CD4-positive, alpha-beta T cell (primary cell): Measurements from ENCODE around the gene TTLL1. TPM values are rescaled to one million over a fixed set of nuclear protein-coding genes. Genes with fewer than 3 reads are reported as not detected.

Experiments
- ATAC-seq: fragments of 200-7000 bp; cut with Tn5 transposase; one replicate; pipeline ENCODE4 v1.10.0; 2022; ENCODE audit warnings: mild to moderate bottlenecking; ENCODE audit not compliant: poor library complexity
- CTCF ChIA-PET: fragments of 350-600 bp; sonication (Branson Sonifier 250); formaldehyde crosslinking; loops from one replicate; lab custom pipeline; 2021; ENCODE audit warnings: antibody characterized with exemption, inconsistent platforms; lab: Charles Lee
- POLR2A ChIA-PET: fragments of 350-600 bp; sonication (Branson Sonifier 250); formaldehyde crosslinking; loops from one replicate; lab custom pipeline; 2021; ENCODE audit warnings: antibody characterized with exemption, inconsistent platforms; lab: Charles Lee
- DNase-seq, 14 experiments: peaks; one replicate each; pipeline ENCODE4 v3.0.0-alpha.2; 2013 to 2020; ENCODE audit warnings: mixed read lengths in 2 of 14
- H3K27ac ChIP-seq, 2 donors: one replicate each; pipeline versions ENCODE4 v1.5.1 to v1.7.0; 2013; ENCODE audit warnings: low read length in 2 of 2, low read depth in 1 of 2, mild to moderate bottlenecking in 1 of 2
- H3K27me3 ChIP-seq, 2 experiments: 1 replicate in 1 of 2; 2 replicates in 1 of 2; pipeline versions ENCODE4 v1.6.1 to v1.7.0; 2013; ENCODE audit warnings: low read length in 2 of 2, control low read depth in 1 of 2, mild to moderate bottlenecking in 1 of 2, moderate library complexity in 1 of 2; ENCODE audit not compliant: insufficient read depth in 2 of 2, control insufficient read depth in 1 of 2
- H3K36me3 ChIP-seq: one replicate; pipeline ENCODE4 v1.6.1; 2013; ENCODE audit warnings: low read length, control low read depth; ENCODE audit not compliant: insufficient read depth
- H3K4me1 ChIP-seq: one replicate; pipeline ENCODE4 v1.6.1; 2013; ENCODE audit warnings: low read length, control low read depth; ENCODE audit not compliant: insufficient read depth
- H3K4me3 ChIP-seq: one replicate; pipeline ENCODE4 v1.5.1; 2013; ENCODE audit warnings: mild to moderate bottlenecking, low read length, moderate library complexity
- H3K9me3 ChIP-seq, 2 experiments: 1 replicate in 1 of 2; 2 replicates in 1 of 2; pipeline versions ENCODE4 v1.6.1 to v1.7.0; 2013; ENCODE audit warnings: low read length in 2 of 2, mild to moderate bottlenecking in 2 of 2, control low read depth in 1 of 2, moderate library complexity in 1 of 2; ENCODE audit not compliant: control insufficient read depth in 1 of 2, insufficient read depth in 1 of 2
- H3K27ac Mint-ChIP-seq: one replicate; pipeline ENCODE4 v1.8.0; 2020; ENCODE audit warnings: mixed read lengths
- H3K27me3 Mint-ChIP-seq: one replicate; pipeline ENCODE4 v1.8.0; 2021; ENCODE audit warnings: mixed read lengths
- H3K36me3 Mint-ChIP-seq: one replicate; pipeline ENCODE4 v1.8.0; 2021; ENCODE audit warnings: low read depth, mixed read lengths
- H3K4me1 Mint-ChIP-seq: one replicate; pipeline ENCODE4 v1.8.0; 2021; ENCODE audit warnings: low read depth, mixed read lengths
- H3K4me3 Mint-ChIP-seq: one replicate; pipeline ENCODE4 v1.8.0; 2020; ENCODE audit warnings: mild to moderate bottlenecking, mixed read lengths
- H3K9me3 Mint-ChIP-seq: one replicate; pipeline ENCODE4 v1.8.0; 2020; ENCODE audit warnings: mixed read lengths
- CTCF ChIP-seq: fragments of 200-600 bp; IDR thresholded peaks from one replicate; pipeline ENCODE4 v1.8.0; 2022; ENCODE audit warnings: antibody characterized with exemption, mild to moderate bottlenecking
- intact Hi-C, 2 experiments: fragments of 100-400 bp; cut with DNase I in 1 of 2; cut with micrococcal nuclease in 1 of 2; formaldehyde crosslinking; loops; one replicate each; pipeline versions ENCODE4 v1.15.1 to v1.9.0; 2023 to 2025; cut with DNase I, micrococcal nuclease
- total RNA-seq, 174 experiments: library from RNA in 2 of 174; stranded (reverse) in 2 of 174; gene quantifications; one replicate each; pipeline ENCODE4 v1.2.3 and lab custom pipeline; 2021 to 2026

The TTLL1 gene
- total RNA-seq, 2 experiments from 2014 or later = 2.6 to 2.8 TPM

GRCh38 chr22:43131773-43132501 is 42.7 kb upstream of the TTLL1 start:
- DNase-seq (no peak), ATAC-seq (no peak)
- no peaks in the 10 kb centered on the region for H3K27me3 ChIP-seq
- no peaks in the 10 kb centered on the region for H3K9me3 ChIP-seq
- H3K36me3 ChIP-seq = peaks cover 29% of the 10 kb centered on the region
- H3K27ac ChIP-seq = no peak overlapping the region
- TF ChIP-seq CTCF = no peak
- ChIA-PET POLR2A (no interaction called here), CTCF (no interaction called here)
- H3K4me1 Mint-ChIP-seq = peaks cover 4% of the 10 kb centered on the region
- no peaks in the 10 kb centered on the region for H3K9me3 Mint-ChIP-seq
- intact Hi-C loops = no loop called here
- peaks cover 2% of the 10 kb centered on the region for H3K4me1 ChIP-seq
- H3K4me3 Mint-ChIP-seq = no peak overlapping the region
- no peak overlapping the region for H3K27ac Mint-ChIP-seq
- H3K27me3 Mint-ChIP-seq = no peaks in the 10 kb centered on the region
- no peak overlapping the region for H3K4me3 ChIP-seq
- peaks cover 36% of the 10 kb centered on the region for H3K36me3 Mint-ChIP-seq

GRCh38 chr22:43129426-43130425 is 40.5 kb upstream of the TTLL1 start:
- peaks cover 22% of the 10 kb centered on the region for H3K36me3 Mint-ChIP-seq
- no peak overlapping the region for H3K27ac Mint-ChIP-seq
- H3K4me3 ChIP-seq = no peak overlapping the region
- H3K9me3 Mint-ChIP-seq = no peaks in the 10 kb centered on the region
- no peaks in the 10 kb centered on the region for H3K9me3 ChIP-seq
- no peak overlapping the region for H3K4me3 Mint-ChIP-seq
- H3K27me3 Mint-ChIP-seq = no peaks in the 10 kb centered on the region
- intact Hi-C loops = no loop called here
- ChIA-PET POLR2A (no interaction called here), CTCF (no interaction called here)
- TF ChIP-seq CTCF = no peak
- H3K27ac ChIP-seq = no peak overlapping the region
- H3K27me3 ChIP-seq = no peaks in the 10 kb centered on the region
- ATAC-seq (no peak), DNase-seq (peak in 1 of 14 experiments; percentile 23)
- H3K4me1 Mint-ChIP-seq = peaks cover 4% of the 10 kb centered on the region
- H3K36me3 ChIP-seq = peaks cover 19% of the 10 kb centered on the region
- H3K4me1 ChIP-seq = peaks cover 2% of the 10 kb centered on the region

- Mint-ChIP-seq H3K27me3 (no peaks in the 10 kb centered on the region), H3K4me1 (peaks cover 4% of the 10 kb centered on the region), H3K27ac (no peak overlapping the region), H3K36me3 (peaks cover 15% of the 10 kb centered on the region), H3K9me3 (no peaks in the 10 kb centered on the region), H3K4me3 (no peak overlapping the region)
- ATAC-seq = peak; percentile 29
- Histone ChIP-seq H3K36me3 (peaks cover 19% of the 10 kb centered on the region), H3K27ac (no peak overlapping the region), H3K4me1 (peaks cover 2% of the 10 kb centered on the region), H3K27me3 (no peaks in the 10 kb centered on the region), H3K9me3 (no peaks in the 10 kb centered on the region), H3K4me3 (no peak overlapping the region)
- TF ChIP-seq CTCF = no peak
- ChIA-PET CTCF (no interaction called here), POLR2A (no interaction called here)
- peak in 2 of 14 experiments; percentile 24 to 35 for DNase-seq
- intact Hi-C loops = no loop called here
Measured at GRCh38 chr22:43128928-43129424, 39.8 kb upstream of the TTLL1 start.
